ENCODE results near the gene CCHCR1. TPM values are rescaled to one million over a fixed set of nuclear protein-coding genes. Genes with fewer than 3 reads are reported as not detected.

The CCHCR1 gene
- total and polyA plus RNA-seq, 7 donors: 7.4 to 15.2 (median 10.3) TPM

- DNase-seq (no peak), ATAC-seq (no peak)
- H3K27ac ChIP-seq: no peak overlapping the region
- WGBS, 3 donors: 59 to 71% (median 59%) methylated on average over 4 of the region's 4 CpGs
- no peak overlapping the region for H3K4me3 ChIP-seq
- peaks cover 0 to 12% (median 0%) of the 10 kb centered on the region in 3 donors for H3K27me3 ChIP-seq (ENCODE audit: insufficient read depth in 3 of 3, low read length in 2 of 3)
- H3K9me3 ChIP-seq: no peaks in the 10 kb centered on the region
- H3K36me3 ChIP-seq (ENCODE audit: insufficient read depth in 1 of 2, low read depth in 1 of 2): no peaks in the 10 kb centered on the region
- intact Hi-C loops (cut with DNase I): loop anchor here in 1 of 2 donors (5.0 kb wide), 1 partner anchor 400 kb away; no protein-coding TSS in a partner anchor
- no peak for TF ChIP-seq CTCF (IDR thresholded peaks at IDR 0.05)
- H3K4me1 ChIP-seq: no peaks in the 10 kb centered on the region
Observed at GRCh38 chr6:31107052-31107451, 50.5 kb downstream of the CCHCR1 start.

- no peak for ATAC-seq
- TF ChIP-seq CTCF (IDR thresholded peaks at IDR 0.05): no peak
- Histone ChIP-seq H3K9me3 (no peaks in the 10 kb centered on the region), H3K4me3 (no peak overlapping the region), H3K4me1 (no peaks in the 10 kb centered on the region), H3K27me3 (ENCODE audit: insufficient read depth in 3 of 3, low read length in 2 of 3) (no peaks in the 10 kb centered on the region), H3K27ac (no peak overlapping the region), H3K36me3 (ENCODE audit: insufficient read depth in 1 of 2, low read depth in 1 of 2) (no peaks in the 10 kb centered on the region)
- DNase-seq: no peak
- WGBS, 3 donors: 95 to 100% (median 99%) methylated on average over 2 of the region's 2 CpGs
- intact Hi-C loops (cut with DNase I): no loop called here
Observed at GRCh38 chr6:31103136-31103535, 54.5 kb downstream of the CCHCR1 start.

- no peaks in the 10 kb centered on the region for H3K36me3 ChIP-seq (ENCODE audit: insufficient read depth in 1 of 2, low read depth in 1 of 2)
- intact Hi-C loops (cut with DNase I): no loop called here
- 87 to 95% (median 89%) methylated on average over 4 of the region's 4 CpGs for WGBS, 3 donors
- TF ChIP-seq CTCF (IDR thresholded peaks at IDR 0.05): no peak
- DNase-seq: no peak
- H3K9me3 ChIP-seq: no peaks in the 10 kb centered on the region
- ATAC-seq: no peak
- H3K27ac ChIP-seq: no peak overlapping the region
- H3K4me1 ChIP-seq: peaks cover 9% of the 10 kb centered on the region
- no peak overlapping the region for H3K4me3 ChIP-seq
- H3K27me3 ChIP-seq (ENCODE audit: insufficient read depth in 3 of 3, low read length in 2 of 3): no peaks in the 10 kb centered on the region
Observed at GRCh38 chr6:31098449-31098938, 59.1 kb downstream of the CCHCR1 start.

GRCh38 chr6:31096656-31097055, 60.9 kb downstream of the CCHCR1 start:
- Histone ChIP-seq H3K36me3 (ENCODE audit: insufficient read depth in 1 of 2, low read depth in 1 of 2) (no peaks in the 10 kb centered on the region), H3K27me3 (ENCODE audit: insufficient read depth in 3 of 3, low read length in 2 of 3) (no peaks in the 10 kb centered on the region), H3K4me3 (no peak overlapping the region), H3K4me1 (peaks cover 9% of the 10 kb centered on the region), H3K27ac (no peak overlapping the region), H3K9me3 (no peaks in the 10 kb centered on the region)
- TF ChIP-seq CTCF (IDR thresholded peaks at IDR 0.05): no peak
- WGBS, 3 donors: 80 to 91% (median 87%) methylated on average over 5 of the region's 5 CpGs
- ATAC-seq (no peak), DNase-seq (no peak)
- intact Hi-C loops (cut with DNase I): no loop called here

GRCh38 chr6:31096215-31096614, 61.4 kb downstream of the CCHCR1 start:
- H3K27ac ChIP-seq: no peak overlapping the region
- 75 to 85% (median 82%) methylated on average over 3 of the region's 3 CpGs for WGBS, 3 donors
- TF ChIP-seq CTCF (IDR thresholded peaks at IDR 0.05): no peak
- no peaks in the 10 kb centered on the region for H3K9me3 ChIP-seq
- H3K27me3 ChIP-seq (ENCODE audit: insufficient read depth in 3 of 3, low read length in 2 of 3): no peaks in the 10 kb centered on the region
- ATAC-seq (no peak), DNase-seq (no peak)
- H3K4me1 ChIP-seq: peaks cover 9% of the 10 kb centered on the region
- no peaks in the 10 kb centered on the region for H3K36me3 ChIP-seq (ENCODE audit: insufficient read depth in 1 of 2, low read depth in 1 of 2)
- no peak overlapping the region for H3K4me3 ChIP-seq
- intact Hi-C loops (cut with DNase I): no loop called here

Data from psoas muscle (tissue), 8 donors.